ENCODE results near the gene SOX6.
"Not testable (repeated sequence)": the region's sequence is repeated elsewhere in the genome, so short reads cannot be mapped to it uniquely, and the experiment has no call there.

SOX6 gene

GRCh38 chr11:16356057-16356760, at the start of gene SOX6:
SOX6 (minus strand) TSS chr11:16356546; CDS start chr11:16341248, 15,298 bp downstream.
- DNase-seq (ENCODE audit: low read depth, low spot score): no peak

- no peak for DNase-seq (ENCODE audit: low read depth, low spot score)
Measured at GRCh38 chr11:16404781-16405285, 48.5 kb upstream of the SOX6 start.

GRCh38 chr11:16403851-16404250, 47.5 kb upstream of the SOX6 start:
- DNase-seq (ENCODE audit: low read depth, low spot score): no peak

- DNase-seq (ENCODE audit: low read depth, low spot score): no peak
Measured at GRCh38 chr11:16403448-16403803, 47.1 kb upstream of the SOX6 start.

GRCh38 chr11:16402654-16403447, 46.5 kb upstream of the SOX6 start:
- DNase-seq (ENCODE audit: low read depth, low spot score): no peak

GRCh38 chr11:16397390-16397789, 41.0 kb upstream of the SOX6 start:
- no peak for DNase-seq (ENCODE audit: low read depth, low spot score)

- DNase-seq (ENCODE audit: low read depth, low spot score): no peak
Measured at GRCh38 chr11:16395601-16396000, 39.3 kb upstream of the SOX6 start.

- DNase-seq (ENCODE audit: low read depth, low spot score): no peak
Measured at GRCh38 chr11:16394947-16395346, 38.6 kb upstream of the SOX6 start.

- DNase-seq (ENCODE audit: low read depth, low spot score): no peak
Measured at GRCh38 chr11:16393340-16393739, 37.0 kb upstream of the SOX6 start.

GRCh38 chr11:16392616-16393015, 36.3 kb upstream of the SOX6 start:
- no peak for DNase-seq (ENCODE audit: low read depth, low spot score)

- not testable (repeated sequence) for DNase-seq (ENCODE audit: low read depth, low spot score)
Measured at GRCh38 chr11:16390826-16391225, 34.5 kb upstream of the SOX6 start.

- no peak for DNase-seq (ENCODE audit: low read depth, low spot score)
Measured at GRCh38 chr11:16385099-16385498, 28.8 kb upstream of the SOX6 start.

GRCh38 chr11:16382638-16383380, 26.5 kb upstream of the SOX6 start:
- DNase-seq (ENCODE audit: low read depth, low spot score): no peak

GRCh38 chr11:16382186-16382585, 25.8 kb upstream of the SOX6 start:
- no peak for DNase-seq (ENCODE audit: low read depth, low spot score)

GRCh38 chr11:16380941-16381568, 24.7 kb upstream of the SOX6 start:
- DNase-seq (ENCODE audit: low read depth, low spot score): no peak

- DNase-seq (ENCODE audit: low read depth, low spot score): no peak
Measured at GRCh38 chr11:16378906-16379305, 22.6 kb upstream of the SOX6 start.

GRCh38 chr11:16377746-16378145, 21.4 kb upstream of the SOX6 start:
- no peak for DNase-seq (ENCODE audit: low read depth, low spot score)

- DNase-seq (ENCODE audit: low read depth, low spot score): not testable (repeated sequence)
Measured at GRCh38 chr11:16375664-16376063, 19.3 kb upstream of the SOX6 start.

- DNase-seq (ENCODE audit: low read depth, low spot score): no peak
Measured at GRCh38 chr11:16373768-16374167, 17.4 kb upstream of the SOX6 start.

- no peak for DNase-seq (ENCODE audit: low read depth, low spot score)
Measured at GRCh38 chr11:16372355-16372754, 16.0 kb upstream of the SOX6 start.

GRCh38 chr11:16367252-16367651, 10.9 kb upstream of the SOX6 start:
- no peak for DNase-seq (ENCODE audit: low read depth, low spot score)
